CD4-positive, alpha-beta T cell treated with Interleukin-21 for 1 hour (primary cell): ENCODE data around the gene CDC37.
"Not testable (repeated sequence)": the region's sequence is repeated elsewhere in the genome, so short reads cannot be mapped to it uniquely, and the experiment has no call there.

Experiments used
- DNase-seq: peaks from one replicate; pipeline ENCODE4 v3.0.0-alpha.2; 2020

Gene CDC37

DNA sequence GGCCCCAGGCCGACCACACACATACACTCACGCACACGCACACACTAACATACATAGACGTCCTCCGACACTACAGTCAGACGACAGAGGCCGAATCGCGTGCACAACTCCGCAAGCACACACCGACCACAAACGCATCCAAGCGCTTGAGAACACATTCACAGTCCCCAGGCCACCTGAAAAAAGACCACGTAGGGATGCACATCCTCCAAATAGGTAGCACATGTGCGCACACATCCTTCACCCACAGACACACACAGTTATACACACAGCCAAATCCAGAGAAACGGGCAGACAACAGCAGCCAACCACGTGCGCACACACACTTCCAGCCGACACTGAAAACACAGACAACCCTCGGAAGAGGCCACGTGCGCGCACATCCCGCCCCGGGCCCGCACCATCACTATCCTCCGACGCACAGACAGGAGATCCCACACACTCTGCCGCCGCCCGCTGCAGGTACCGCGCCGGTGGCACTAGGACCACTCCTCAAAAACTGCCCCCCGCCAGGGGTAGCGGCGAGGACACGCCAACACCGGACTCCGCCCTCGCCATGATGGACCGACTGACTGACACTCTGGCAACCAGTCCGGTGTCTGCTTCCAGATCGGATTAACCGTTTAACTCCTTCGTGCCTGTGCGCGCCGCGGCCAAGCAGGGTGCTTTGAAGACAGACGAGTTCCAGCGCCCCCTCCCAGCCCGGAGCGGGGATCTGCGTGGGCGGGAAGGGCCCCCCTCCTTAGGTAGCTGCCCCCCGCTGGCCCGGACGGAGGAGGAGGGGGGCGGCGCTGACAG is 16.5 kb upstream of the CDC37 start:
- peak; percentile 60 for DNase-seq

DNA sequence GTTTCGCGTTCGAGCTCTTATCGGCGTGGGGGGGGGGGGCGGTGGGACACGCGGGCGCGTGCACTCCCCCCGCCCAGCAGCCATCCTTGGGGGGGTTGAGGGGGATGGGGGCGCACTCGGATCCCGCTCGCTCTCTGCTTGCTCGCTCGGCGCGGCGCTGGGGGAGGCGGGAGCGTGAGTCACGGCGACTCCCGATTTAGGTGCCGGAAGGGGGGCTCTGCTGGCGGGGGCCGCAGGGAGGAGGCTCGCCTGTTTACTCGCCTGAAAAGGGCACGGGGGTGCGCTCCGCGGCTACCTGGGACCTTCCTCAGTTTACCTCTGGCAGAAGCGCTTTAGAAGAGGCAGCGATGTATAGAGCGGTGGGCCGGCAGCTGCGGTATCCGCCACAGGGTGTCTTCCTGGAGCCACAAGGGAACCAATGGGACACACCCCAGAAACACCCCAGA is 15.9 kb upstream of the CDC37 start:
- DNase-seq, result no peak

DNA sequence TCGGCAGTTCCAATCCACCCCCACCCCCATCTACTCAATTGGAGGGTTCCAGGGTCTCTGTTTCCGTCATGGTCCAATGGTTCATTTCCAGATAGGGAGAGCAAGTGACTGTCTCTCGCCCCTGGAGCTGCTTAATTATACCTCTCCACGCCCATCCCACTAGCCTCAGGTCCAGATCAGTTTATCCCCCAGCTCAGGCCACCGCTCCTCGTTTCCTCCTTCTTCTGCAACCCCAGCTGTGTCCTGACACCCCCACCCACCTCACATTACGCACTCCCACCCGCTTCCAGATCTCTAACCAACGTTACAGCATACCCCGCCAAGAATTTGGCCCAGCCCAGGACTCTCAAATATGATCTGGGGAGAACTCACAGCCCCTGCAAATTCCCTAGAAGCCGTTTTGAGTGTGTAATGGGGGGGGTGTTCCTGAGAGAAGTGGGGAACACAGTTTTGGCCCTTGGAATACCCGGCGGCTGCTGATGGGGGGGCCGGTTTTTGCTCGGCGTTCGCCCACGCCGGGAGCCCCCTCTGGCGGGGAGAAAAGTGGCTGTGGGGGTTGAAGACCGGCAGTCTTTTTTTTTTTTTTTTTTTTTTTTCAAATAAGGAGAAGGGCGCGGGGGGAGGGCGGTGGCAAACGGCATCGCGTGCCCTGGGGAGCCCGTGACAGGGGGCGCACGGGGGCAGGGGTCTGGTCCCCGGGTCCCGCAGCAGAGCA is 15.3 kb upstream of the CDC37 start:
- peak; percentile 36 for DNase-seq

DNA sequence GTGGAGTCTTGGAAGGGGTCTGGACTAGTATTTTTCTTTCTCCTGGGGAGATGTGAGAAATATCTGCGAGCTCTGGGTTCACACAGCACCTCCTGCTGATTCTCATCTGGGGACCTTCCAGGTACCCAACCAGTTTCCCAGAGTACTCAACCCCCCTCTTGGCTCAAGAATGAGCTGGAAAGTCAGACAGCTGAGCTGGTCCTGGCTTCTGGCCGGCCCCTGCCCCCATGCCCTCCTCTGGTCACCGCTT is 14.8 kb upstream of the CDC37 start:
- no peak for DNase-seq

DNA sequence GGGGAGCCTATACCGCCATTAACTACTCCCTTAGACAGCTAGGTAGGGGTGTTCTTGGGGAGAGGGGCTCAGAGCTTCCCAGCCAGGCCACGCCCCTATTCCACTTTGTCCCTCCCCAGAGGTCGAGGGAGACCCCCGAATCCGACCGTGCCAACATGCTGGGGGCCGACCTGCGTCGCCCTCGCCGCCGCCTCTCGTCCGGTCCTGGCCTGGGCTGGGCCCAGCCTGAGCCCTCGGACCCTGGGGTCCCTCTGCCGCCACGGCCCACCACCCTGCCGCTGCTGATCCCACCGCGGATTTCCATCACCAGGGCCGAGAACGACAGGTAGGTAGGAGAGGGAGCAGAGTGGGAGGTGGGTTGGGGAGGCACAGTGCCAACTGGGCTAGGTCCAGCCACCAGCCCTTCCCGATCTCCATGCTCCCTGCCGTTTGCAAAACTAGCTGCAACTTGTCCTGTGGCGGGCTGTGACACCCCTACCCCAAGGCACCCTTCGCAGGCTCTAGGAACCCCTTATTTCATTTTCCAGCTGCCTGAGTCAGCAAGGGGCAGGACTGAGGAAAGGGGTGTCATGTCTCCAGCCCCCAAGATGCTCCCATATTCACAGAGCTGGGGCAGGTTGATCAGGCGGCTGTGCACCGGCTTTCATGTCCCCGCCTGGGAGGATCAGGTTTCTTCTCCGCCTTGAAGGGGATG is 14.3 kb upstream of the CDC37 start:
- no peak for DNase-seq

DNA sequence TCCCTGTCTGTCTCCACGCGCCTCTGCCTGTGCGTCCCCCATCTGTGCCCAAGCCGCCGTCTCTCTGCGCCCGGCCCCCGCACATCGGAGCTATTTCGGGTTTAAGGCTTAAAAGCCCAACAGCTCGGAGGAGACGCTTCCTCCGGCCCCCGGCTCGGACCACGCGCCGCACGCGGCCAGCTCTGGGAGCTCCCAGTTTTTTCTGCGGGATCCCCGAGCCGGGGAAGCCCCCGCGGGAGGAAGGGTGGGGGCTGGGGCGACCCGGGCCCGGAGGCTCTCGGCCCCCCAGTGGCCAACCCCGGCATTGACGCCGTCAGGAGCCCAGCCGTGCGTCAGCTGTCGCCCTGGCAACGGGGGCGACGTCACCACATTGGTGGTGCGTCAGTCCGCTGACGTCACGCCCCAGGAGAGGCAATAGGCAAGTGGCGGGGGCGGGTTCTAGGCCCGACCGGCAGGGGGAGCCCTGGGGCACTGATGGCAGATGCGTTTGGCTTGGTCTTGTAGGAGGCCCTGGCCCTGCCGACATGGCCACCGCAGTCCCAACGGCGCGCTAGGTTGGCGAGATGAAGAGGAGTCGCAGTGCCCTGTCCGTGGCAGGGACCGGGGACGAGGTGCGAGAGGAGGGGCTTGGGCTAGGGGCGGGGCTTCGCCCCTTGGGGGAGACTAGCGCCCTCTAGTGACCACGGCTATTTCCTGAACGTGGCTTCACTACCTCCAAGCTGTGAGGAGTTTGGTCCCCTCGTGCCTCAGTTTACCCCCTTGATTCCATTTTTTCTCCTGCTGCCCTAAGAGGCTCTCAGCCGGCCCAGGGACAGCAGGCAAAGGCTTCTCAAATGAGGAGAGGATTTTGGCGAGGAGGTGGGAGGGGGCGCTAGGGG is 13.3 kb upstream of the CDC37 start:
- DNase-seq, result peak; percentile 95

DNA sequence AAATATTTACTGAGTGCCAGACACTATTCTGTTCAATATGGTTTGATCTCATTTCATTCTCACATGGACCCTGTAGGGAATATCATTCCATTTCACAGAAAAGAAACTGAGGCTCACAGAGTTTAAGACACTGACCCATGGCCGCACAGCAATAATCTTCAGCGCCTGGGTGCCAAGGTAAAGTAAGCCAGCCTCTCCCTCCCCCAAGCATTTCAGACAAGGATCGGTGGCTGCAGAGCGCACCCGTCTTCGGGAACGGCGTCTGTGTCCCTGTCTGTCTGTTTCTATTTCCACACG is 12.7 kb upstream of the CDC37 start:
- no peak for DNase-seq

DNA sequence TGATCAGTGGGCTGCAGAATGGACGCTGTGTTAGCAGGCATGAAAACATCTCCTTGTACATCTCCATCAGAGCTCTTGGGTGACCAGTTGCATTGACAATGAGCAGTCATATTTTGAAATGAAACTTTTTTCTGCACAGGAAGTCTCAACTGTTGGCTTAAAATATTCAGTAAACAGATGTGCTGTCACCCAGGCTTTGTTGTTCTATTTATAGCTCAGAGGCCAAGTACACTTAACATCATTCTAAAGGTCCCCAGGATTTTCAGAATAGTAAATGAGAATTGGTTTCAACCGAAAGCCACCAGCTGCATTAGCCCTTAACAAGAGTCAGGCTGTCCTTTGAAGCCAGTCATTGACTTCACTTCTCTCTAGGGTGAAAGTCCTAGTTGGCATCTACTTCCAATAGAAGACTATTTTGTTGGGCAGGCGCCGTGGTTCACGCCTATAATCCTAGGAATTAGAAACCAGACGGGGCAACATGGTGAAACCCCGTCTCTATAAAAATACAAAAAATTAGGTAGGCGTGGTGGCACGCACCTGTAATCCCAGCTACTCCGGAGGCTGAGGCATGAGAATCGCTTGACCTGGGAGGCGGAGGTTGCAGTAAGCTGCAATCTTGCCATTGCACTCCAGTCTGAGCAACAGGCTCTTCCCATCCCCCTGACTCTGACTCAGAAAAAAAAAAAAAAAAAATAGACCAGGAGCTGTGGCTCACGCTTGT is 9.1 kb upstream of the CDC37 start:
- peak; percentile 72 for DNase-seq

DNA sequence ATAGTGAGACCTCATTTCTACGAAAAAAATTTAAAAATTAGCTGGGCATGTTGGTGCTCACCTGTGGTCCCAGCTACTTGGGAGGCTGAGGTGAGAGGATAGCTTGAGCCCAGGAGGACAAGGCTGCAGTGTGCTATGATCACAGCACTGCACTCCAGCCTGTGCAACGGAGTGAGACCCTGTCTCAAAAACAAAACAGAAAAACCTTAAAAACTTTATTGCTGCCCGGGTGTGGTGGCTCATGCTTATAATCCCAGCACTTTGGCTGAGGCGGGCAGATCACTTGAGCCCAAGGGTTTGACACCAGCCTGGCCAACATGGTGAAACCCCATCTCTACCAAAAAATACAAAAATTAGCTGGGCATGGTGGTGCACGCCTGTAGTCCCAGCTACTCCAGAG is 7.9 kb upstream of the CDC37 start:
- DNase-seq, result not testable (repeated sequence)

DNA sequence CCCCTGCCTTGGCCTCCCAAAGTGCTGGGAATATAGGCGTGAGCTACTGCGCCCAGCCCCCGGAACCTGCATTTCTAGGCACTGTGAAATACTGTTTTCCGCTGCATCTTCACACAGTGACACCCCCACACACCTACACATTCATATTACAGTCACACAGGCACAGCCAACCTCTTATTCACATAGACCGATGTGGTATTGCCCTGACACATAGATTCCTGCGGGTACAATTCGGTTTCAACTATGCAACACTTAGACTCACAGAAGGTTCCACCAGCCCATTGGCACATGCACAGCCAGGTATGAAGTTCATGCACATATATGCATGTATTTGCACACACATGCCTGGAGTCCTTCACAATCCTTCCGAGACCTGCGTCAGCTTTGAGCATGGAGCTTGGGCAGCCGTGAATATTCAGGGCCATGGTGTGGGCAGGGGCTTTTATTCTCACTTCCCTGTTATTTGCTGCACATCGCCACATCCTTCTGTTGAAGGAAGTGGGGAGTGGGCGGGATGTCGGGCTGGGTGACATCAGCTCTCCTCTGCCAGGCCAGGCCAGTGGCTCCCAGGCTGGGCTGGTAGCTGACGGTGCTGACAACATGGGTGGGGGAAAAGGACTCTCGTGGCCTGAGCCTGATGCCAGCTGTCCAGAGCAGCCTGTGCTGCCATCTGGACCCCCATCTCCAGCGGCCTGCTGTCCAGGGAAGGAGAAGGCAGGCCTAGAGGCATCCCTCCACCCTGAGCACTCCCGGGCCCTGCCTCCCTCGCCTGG is 5.4 kb upstream of the CDC37 start:
- peak; percentile 66 for DNase-seq

DNA sequence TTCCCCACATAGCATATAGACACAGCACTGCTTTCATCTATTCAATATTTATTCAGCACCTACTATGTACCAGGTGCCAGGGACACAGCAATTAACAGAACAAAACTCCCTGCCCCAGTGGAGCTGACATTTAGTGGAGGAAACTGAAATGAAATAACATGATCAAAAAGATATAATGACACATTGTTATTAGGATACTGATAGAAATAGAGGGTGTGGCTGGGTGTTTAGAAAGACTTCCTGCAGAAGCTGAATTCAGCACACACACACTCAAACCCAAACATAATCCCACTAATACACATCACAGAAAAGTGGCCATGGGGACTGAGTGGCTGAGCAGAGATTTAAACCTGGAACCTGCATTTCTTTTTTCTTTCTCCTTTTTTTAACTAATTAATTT is 3.8 kb upstream of the CDC37 start:
- DNase-seq, result peak; percentile 38

DNA sequence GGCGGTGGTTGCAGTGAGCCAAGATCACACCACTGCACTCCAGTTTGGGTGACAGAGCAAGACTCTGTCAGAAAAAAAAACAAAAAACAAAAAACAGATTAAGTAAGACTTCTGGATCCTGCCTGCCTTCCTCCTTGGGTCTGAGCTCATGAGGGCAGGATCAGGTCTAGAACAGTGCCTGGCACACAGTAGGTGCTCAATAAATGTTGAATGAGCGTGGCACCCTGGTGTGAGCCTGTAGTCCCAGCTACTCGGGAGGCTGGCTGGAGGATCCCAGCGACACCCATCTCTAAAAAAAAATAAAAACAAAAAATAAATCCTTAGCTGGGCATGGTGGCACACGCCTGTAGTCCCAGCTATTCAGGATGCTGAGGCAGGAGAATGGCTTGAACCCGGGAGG is 2.8 kb upstream of the CDC37 start:
- DNase-seq, result no peak

DNA sequence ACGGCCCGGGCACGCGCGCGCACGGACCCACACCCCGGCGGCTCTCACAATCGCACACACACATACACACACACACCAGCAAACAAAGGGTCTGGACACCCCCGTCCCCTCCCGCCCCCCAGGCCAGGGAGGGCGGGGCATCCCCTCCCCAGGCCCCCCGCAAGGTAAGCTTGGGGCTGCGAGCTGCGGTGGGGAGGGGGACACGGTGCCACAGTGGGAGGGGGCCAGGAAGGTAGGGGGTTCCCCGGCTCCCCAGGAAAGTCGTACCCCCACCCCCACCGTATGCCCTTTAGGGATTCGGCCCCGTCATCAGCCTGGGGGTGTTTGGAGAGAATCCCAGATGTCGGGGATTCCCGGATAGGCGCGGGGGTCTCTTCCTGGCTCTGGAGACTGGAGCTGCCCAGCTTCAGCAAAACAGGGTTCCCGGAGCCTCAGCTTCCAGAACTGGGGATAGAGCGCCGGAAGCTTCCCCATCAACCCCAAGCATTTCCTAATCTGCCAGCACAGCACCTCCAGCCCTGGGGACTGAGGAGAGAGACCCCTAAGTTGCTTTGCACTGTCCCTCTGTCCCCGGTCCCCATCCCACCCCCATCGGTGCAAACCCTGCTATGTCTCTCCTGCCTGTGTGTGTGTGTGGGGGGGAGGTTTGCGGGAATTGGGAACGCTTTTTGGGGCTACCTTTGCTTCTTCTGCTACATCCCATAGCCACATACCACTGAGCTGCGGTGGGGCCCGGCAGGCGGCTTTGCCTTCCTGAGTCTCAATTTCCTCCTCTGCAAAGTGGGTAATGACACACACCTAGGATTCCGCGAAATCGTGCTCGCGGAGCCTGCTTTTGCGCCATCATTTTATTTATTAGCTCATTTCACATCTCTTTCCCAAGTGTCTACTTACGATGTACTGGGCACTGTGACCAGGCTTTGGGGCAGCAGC is 1.8 kb upstream of the CDC37 start:
- peak; percentile 70 for DNase-seq

DNA sequence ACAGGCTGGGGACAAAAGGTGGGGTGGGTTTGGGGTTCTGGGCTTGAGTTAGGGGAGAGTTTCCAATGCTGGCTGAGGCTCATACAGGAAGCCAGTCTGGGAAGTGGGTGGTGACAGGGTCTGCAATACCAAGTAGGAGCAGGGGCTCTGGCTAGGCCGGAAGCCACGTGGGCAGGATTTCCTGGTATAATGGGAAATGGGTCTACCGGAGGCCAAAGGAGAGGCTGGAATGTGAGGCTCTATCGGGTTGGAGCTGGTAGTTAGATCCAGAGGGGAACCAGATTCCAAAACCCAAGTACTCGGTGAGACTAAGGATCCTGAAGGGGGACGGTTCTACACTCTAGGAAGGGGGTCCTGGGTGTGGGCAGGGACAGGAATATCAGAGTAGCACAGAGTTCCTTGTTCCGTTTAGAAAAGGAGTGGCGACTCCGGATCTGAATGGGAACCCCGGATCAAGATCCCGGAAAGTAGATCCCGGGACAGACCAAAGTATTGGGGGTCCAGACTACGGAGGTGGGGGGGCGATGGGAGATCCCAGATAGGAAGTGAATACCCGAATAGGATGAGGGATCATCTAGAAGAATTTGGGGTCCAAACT is 802 bp downstream of the CDC37 start:
- DNase-seq, result no peak

DNA sequence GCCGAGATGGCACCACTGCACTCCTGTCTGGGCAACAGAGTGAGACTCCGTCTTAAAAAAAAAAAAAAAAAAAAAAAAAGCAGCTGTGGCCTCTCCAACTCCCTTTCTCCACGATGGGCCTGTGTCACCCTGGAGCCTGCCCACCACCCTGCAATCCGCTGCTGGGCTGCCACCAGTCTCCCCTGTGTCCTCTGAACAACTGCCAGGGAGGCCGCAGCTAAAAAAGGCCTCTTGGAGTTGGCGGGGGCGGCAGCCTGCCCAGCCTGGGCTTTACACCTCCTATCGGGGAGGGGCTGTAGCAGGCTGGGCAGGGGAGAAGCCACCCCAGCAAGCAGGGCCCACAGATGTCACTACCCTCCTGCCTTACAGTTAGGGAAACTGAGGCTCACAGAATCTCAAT is 3.5 kb downstream of the CDC37 start:
- no peak for DNase-seq

DNA sequence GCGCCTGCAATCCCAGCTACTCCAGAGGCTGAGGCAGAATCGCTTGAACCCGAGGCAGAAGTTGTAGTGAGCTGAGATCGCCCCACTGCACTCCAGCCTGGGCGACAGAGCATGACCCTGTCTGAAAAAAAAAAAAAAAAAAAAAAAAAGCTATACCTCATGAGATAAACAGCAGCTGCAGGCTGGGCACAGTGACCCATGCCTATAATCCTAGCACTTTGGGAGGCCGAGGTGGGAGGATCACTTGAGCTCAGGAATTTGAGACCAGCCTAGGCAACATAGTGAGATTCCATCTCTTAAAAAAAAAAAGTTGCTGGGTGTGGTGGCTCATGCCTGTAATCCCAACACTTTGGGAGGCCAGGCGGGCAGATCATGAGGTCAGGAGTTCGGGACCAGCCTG is 4.0 kb downstream of the CDC37 start:
- not testable (repeated sequence) for DNase-seq

DNA sequence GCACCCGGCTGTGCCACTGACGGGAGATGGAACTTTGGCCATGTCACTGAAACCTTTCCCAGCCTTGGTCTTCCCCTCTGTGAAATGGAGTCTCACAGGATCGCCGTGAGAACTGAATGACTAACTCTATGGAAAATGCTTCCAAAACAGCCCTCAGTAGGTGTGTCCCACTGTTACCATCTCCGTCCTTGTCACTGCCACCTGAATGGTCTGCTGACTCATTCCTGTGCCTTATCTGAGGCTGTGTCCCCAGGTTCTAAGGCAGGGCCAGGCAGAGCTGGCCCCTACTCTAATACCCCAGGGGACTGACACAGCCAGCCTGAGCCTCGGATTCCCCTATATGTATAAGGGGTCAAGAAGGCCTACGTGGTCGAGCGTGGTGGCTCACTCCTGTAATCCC is 4.5 kb downstream of the CDC37 start:
- DNase-seq, result no peak

DNA sequence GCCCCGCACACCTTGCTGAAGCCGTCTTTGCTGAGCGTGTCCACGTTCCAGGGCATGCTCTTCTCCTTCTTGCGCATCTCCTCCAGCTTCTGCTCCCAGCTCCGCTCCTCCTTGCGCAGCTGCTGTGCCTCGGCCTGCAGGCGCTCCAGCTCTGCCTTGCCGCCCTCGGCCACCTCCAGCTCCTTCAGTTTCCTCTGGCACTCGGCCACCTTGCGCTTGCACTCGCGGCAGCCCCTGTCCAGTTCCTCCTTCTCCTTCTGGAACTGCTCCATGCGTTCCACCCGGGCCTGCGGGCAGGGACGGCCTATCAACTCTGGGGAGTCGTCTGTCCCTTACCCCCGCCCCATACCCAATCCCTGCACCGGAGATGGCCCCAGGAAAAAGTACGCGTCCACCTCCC is 7.4 kb downstream of the CDC37 start:
- no peak for DNase-seq

DNA sequence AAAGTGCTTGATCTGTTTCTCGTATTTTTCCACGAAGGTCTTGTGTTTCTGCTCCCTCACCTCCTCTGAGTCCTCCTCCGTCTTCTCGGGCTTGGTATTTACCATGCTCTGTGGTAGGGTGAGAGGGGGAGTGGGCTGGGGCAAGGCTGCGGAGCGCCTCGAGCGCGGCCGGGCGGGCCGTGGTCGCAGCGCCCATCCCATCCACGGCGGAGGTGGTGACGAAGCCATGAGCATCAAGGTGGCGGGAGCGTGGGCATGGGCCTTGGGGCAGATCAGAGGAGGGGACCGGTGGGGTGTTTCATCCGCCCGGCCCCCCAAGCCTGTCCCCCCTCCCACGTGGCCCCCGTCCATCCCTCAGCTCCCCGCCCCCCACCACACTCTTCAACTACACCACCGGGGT is 7.9 kb downstream of the CDC37 start:
- no peak for DNase-seq

DNA sequence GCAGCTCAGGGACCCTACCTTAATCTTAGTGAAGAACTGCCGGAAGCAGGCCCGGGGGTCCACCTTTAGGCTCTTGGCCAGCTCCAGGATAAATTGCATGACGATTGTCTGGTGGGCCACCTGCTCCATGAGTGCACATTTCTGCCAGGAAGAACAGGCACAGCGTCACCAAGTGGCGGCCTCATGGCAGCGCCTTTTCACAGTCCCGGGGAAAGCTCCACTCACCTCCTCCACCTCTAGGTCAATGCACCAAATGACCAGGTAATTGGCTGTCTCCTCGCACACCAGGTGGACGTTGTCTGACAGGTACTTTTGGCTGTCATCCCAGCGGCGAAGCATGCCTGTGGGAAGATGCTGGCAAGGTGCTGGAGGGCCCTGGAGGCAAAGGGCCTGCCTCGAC is 8.3 kb downstream of the CDC37 start:
- no peak for DNase-seq
